Caco-2 (cell line): Measurements from ENCODE around the gene RGS7. TPM values are rescaled to one million over a fixed set of nuclear protein-coding genes. Genes with fewer than 3 reads are reported as not detected.

ENCODE experiments used
- BruUV-seq: library from RNA; stranded (reverse); fragments of 400-500 nt; replicated peaks from 2 replicates; lab custom pipeline; 2021; lab: Mats Ljungman, UMichigan
- CTCF ChIA-PET: fragments of 300-600 bp; sonication (Branson Sonifier 250); formaldehyde crosslinking; loops from one replicate; lab custom pipeline; 2022; ENCODE audit warnings: antibody characterized with exemption; lab: Charles Lee
- POLR2A ChIA-PET: fragments of 300-600 bp; sonication (Branson Sonifier 250); formaldehyde crosslinking; loops from one replicate; lab custom pipeline; 2022; ENCODE audit warnings: antibody characterized with exemption; lab: Charles Lee
- DNase-seq, 2 experiments: peaks; one replicate each; pipeline versions ENCODE4 v3.0.0 to v3.0.0-alpha.2; 2020 to 2022
- H3K27me3 ChIP-seq: replicated peaks from 2 replicates; pipeline ENCODE4 v1.6.0; 2011; ENCODE audit warnings: low read length; ENCODE audit not compliant: control insufficient read depth, insufficient read depth
- H3K36me3 ChIP-seq: 2 replicates; pipeline ENCODE4 v1.5.1; 2011; ENCODE audit warnings: low read length; ENCODE audit not compliant: control insufficient read depth, insufficient read depth
- H3K4me1 ChIP-seq: fragments of 250-450 bp; sonication (Bioruptor Pico); 2 replicates; pipeline ENCODE4 v1.5.1; 2020; ENCODE audit warnings: mild to moderate bottlenecking
- H3K4me3 ChIP-seq: 2 replicates; pipeline ENCODE4 v1.5.1; 2011; ENCODE audit warnings: low read depth, mild to moderate bottlenecking, control low read depth, low read length
- H3K9me3 ChIP-seq: fragments of 250-450 bp; sonication (Bioruptor Pico); 2 replicates; pipeline ENCODE4 v1.5.1; 2020; ENCODE audit warnings: mild to moderate bottlenecking, moderate library complexity
- H3K27ac Mint-ChIP-seq: one replicate; pipeline ENCODE4 v1.8.0; 2022; ENCODE audit warnings: mixed read lengths; ENCODE audit not compliant: unreplicated experiment
- H3K27me3 Mint-ChIP-seq: one replicate; pipeline ENCODE4 v1.8.0; 2022; ENCODE audit warnings: mixed read lengths; ENCODE audit not compliant: insufficient read depth, unreplicated experiment
- H3K36me3 Mint-ChIP-seq: one replicate; pipeline ENCODE4 v1.8.0; 2022; ENCODE audit warnings: mild to moderate bottlenecking, mixed read lengths; ENCODE audit not compliant: insufficient read depth, unreplicated experiment
- H3K4me1 Mint-ChIP-seq: one replicate; pipeline ENCODE4 v1.8.0; 2022; ENCODE audit warnings: low read depth, mixed read lengths; ENCODE audit not compliant: unreplicated experiment
- H3K4me3 Mint-ChIP-seq: one replicate; pipeline ENCODE4 v1.8.0; 2022; ENCODE audit warnings: mild to moderate bottlenecking, moderate library complexity, mixed read lengths; ENCODE audit not compliant: unreplicated experiment
- H3K9me3 Mint-ChIP-seq: one replicate; pipeline ENCODE4 v1.8.0; 2022; ENCODE audit warnings: mixed read lengths; ENCODE audit not compliant: unreplicated experiment
- CTCF ChIP-seq, 2 experiments: fragments of 200-600 bp in 1 of 2; IDR thresholded peaks; 1 replicate in 1 of 2; 2 replicates in 1 of 2; pipeline versions ENCODE4 v1.5.1 to v1.8.0; 2011 to 2022; ENCODE audit warnings: antibody characterized with exemption in 1 of 2, control low read depth in 1 of 2, inconsistent platforms in 1 of 2, low read depth in 1 of 2, low read length in 1 of 2, mild to moderate bottlenecking in 1 of 2, moderate library complexity in 1 of 2; ENCODE audit not compliant: insufficient read depth in 1 of 2, severe bottlenecking in 1 of 2, unreplicated experiment in 1 of 2
- intact Hi-C: fragments of 100-400 bp; cut with micrococcal nuclease; formaldehyde crosslinking; loops from one replicate; pipeline ENCODE4 v1.10.0; 2022; ENCODE audit not compliant: unreplicated experiment
- total RNA-seq: library from RNA; stranded (reverse); gene quantifications from 2 replicates; pipeline ENCODE4 v1.2.3, GENCODE V29; 2022

RGS7 gene
- total RNA-seq, 1 experiment from 2014 or later, result not detected

- H3K4me3 Mint-ChIP-seq, result no peak overlapping the region
- no peaks in the 10 kb centered on the region for H3K4me1 Mint-ChIP-seq
- POLR2A ChIA-PET, result no interaction called here
- DNase-seq, result no peak
- no peak overlapping the region for H3K27ac Mint-ChIP-seq
- Histone ChIP-seq H3K4me1 (no peaks in the 10 kb centered on the region), H3K4me3 (no peak overlapping the region), H3K9me3 (no peaks in the 10 kb centered on the region), H3K27me3 (no peaks in the 10 kb centered on the region), H3K36me3 (no peaks in the 10 kb centered on the region)
- no peaks in the 10 kb centered on the region for H3K9me3 Mint-ChIP-seq
- CTCF ChIA-PET, result no interaction called here
- peaks cover 2% of the 10 kb centered on the region for H3K27me3 Mint-ChIP-seq
- no TSS peak for BruUV-seq
- no peak for TF ChIP-seq CTCF (IDR thresholded peaks at IDR 0.05; ENCODE audit: insufficient read depth in 1 of 2, low read depth in 1 of 2, low read length in 1 of 2, severe bottlenecking in 1 of 2, unreplicated experiment in 1 of 2)
- intact Hi-C loops, result no loop called here
- no peaks in the 10 kb centered on the region for H3K36me3 Mint-ChIP-seq
Observed at GRCh38 chr1:240912821-240913220, 444.2 kb downstream of the RGS7 start.

GRCh38 chr1:240909701-240910457, 447.1 kb downstream of the RGS7 start:
- no peak for DNase-seq
- Mint-ChIP-seq H3K4me3 (no peak overlapping the region), H3K27me3 (no peaks in the 10 kb centered on the region), H3K4me1 (no peaks in the 10 kb centered on the region), H3K27ac (no peak overlapping the region), H3K9me3 (no peaks in the 10 kb centered on the region), H3K36me3 (no peaks in the 10 kb centered on the region)
- intact Hi-C loops, result no loop called here
- Histone ChIP-seq H3K27me3 (no peaks in the 10 kb centered on the region), H3K4me1 (no peaks in the 10 kb centered on the region), H3K36me3 (no peaks in the 10 kb centered on the region), H3K9me3 (no peaks in the 10 kb centered on the region), H3K4me3 (no peak overlapping the region)
- ChIA-PET CTCF (no interaction called here), POLR2A (no interaction called here)
- no peak for TF ChIP-seq CTCF (IDR thresholded peaks at IDR 0.05; ENCODE audit: insufficient read depth in 1 of 2, low read depth in 1 of 2, low read length in 1 of 2, severe bottlenecking in 1 of 2, unreplicated experiment in 1 of 2)
- no TSS peak for BruUV-seq

GRCh38 chr1:240906477-240906876, 450.5 kb downstream of the RGS7 start:
- no peaks in the 10 kb centered on the region for H3K4me1 Mint-ChIP-seq
- no TSS peak for BruUV-seq
- intact Hi-C loops, result no loop called here

More at GRCh38 chr1:240906477-240906876, 450.5 kb downstream of the RGS7 start:
- no peak overlapping the region for H3K27ac Mint-ChIP-seq
- H3K36me3 Mint-ChIP-seq, result no peaks in the 10 kb centered on the region
- H3K9me3 Mint-ChIP-seq, result peaks cover 7% of the 10 kb centered on the region
- Histone ChIP-seq H3K4me3 (no peak overlapping the region), H3K27me3 (no peaks in the 10 kb centered on the region), H3K9me3 (no peaks in the 10 kb centered on the region), H3K4me1 (no peaks in the 10 kb centered on the region), H3K36me3 (no peaks in the 10 kb centered on the region)
- no peak for DNase-seq
- ChIA-PET CTCF (no interaction called here), POLR2A (no interaction called here)
- H3K27me3 Mint-ChIP-seq, result no peaks in the 10 kb centered on the region
- H3K4me3 Mint-ChIP-seq, result no peak overlapping the region
- TF ChIP-seq CTCF (IDR thresholded peaks at IDR 0.05; ENCODE audit: insufficient read depth in 1 of 2, low read depth in 1 of 2, low read length in 1 of 2, severe bottlenecking in 1 of 2, unreplicated experiment in 1 of 2), result no peak
